GM21381 (cell line): ENCODE measurements around the gene ALK.

ENCODE experiments used
- ATAC-seq: cut with Tn5 transposase; IDR thresholded peaks from one replicate; pipeline ENCODE4 v1.9.1; 2021; ENCODE audit warnings: mild to moderate bottlenecking, moderate library complexity; ENCODE audit not compliant: unreplicated experiment

ALK gene

GRCh38 chr2:29305762-29306161 lies 615.6 kb downstream of the ALK start:
- no peak for ATAC-seq

- no peak for ATAC-seq
These were observed 616.9 kb downstream of the ALK start for GRCh38 chr2:29304399-29305060.

GRCh38 chr2:29296585-29296984 lies 624.8 kb downstream of the ALK start:
- ATAC-seq, result no peak

- no peak for ATAC-seq
These were observed 625.5 kb downstream of the ALK start for GRCh38 chr2:29295845-29296244.

GRCh38 chr2:29293830-29294438 lies 627.5 kb downstream of the ALK start:
- no peak for ATAC-seq

- no peak for ATAC-seq
These were observed 630.9 kb downstream of the ALK start for GRCh38 chr2:29290293-29291047.

GRCh38 chr2:29284671-29285070 lies 636.7 kb downstream of the ALK start:
- no peak for ATAC-seq

- ATAC-seq, result no peak
These were observed 639.5 kb downstream of the ALK start for GRCh38 chr2:29281916-29282247.

GRCh38 chr2:29281086-29281915 lies 640.1 kb downstream of the ALK start:
- no peak for ATAC-seq

GRCh38 chr2:29278966-29279365 lies 642.4 kb downstream of the ALK start:
- ATAC-seq, result no peak

- ATAC-seq, result no peak
These were observed 645.2 kb downstream of the ALK start for GRCh38 chr2:29276151-29276550.

- no peak for ATAC-seq
These were observed 646.2 kb downstream of the ALK start for GRCh38 chr2:29275186-29275585.

GRCh38 chr2:29273685-29274611 lies 647.4 kb downstream of the ALK start:
- no peak for ATAC-seq

GRCh38 chr2:29273004-29273684 lies 648.2 kb downstream of the ALK start:
- ATAC-seq, result no peak

GRCh38 chr2:29272311-29272710 lies 649.1 kb downstream of the ALK start:
- no peak for ATAC-seq

GRCh38 chr2:29270701-29271121 lies 650.7 kb downstream of the ALK start:
- ATAC-seq, result no peak

GRCh38 chr2:29269765-29270109 lies 651.6 kb downstream of the ALK start:
- no peak for ATAC-seq

- ATAC-seq, result no peak
These were observed 652.2 kb downstream of the ALK start for GRCh38 chr2:29269095-29269764.

GRCh38 chr2:29267720-29268119 lies 653.7 kb downstream of the ALK start:
- no peak for ATAC-seq
